Stimulated activated CD8-positive, alpha-beta memory T cell treated with anti-CD3 and anti-CD28 coated beads, Interleukin-12 subunit alpha, Interleukin-12 subunit beta, amount 100 ng/mL, for 4 hours (primary cell): ENCODE measurements around the gene DLK2.
"Not testable (repeated sequence)": the region's sequence is repeated elsewhere in the genome, so short reads cannot be mapped to it uniquely, and the experiment has no call there.

Experiments used
- DNase-seq: peaks from one replicate; pipeline ENCODE4 v3.0.0-alpha.2; 2020; ENCODE audit warnings: low read depth

The DLK2 gene

DNA sequence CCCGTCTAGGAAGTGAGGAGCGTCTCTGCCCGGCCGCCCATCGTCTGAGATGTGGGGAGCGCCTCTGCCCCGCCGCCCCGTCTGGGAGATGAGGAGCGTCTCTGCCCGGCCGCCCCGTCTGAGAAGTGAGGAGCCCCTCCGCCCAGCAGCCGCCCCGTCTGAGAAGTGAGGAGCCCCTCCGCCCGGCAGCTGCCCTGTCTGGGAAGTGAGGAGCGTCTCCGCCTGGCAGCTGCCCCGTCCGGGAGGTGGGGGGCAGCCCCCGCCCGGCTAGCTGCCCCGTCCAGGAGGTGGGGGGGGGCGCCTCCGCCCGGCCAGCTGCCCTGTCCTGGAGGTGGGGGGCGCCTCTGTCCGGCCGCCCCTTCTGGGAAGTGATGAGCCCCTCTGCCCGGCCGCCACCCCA is 30.3 kb downstream of the DLK2 start:
- DNase-seq = not testable (repeated sequence)

DNA sequence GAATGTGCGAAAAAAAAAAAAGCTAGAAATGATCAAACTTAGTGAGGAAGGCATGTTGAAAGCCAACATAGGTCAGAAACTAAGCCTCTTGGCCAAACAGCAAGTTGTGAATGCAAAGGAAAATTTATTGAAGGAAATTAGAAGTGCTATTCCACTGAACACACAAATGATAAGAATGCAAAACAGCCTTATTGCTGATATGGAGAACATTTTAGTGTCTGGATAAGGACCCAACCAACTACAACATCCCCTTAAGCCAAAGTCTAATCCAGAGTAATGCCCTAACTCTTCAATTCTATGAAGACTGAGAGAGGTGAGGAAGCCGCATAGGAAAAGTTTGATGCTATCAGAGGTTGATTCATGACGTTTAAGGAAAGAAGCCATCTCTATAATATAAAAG is 33.5 kb downstream of the DLK2 start:
- no peak for DNase-seq

DNA sequence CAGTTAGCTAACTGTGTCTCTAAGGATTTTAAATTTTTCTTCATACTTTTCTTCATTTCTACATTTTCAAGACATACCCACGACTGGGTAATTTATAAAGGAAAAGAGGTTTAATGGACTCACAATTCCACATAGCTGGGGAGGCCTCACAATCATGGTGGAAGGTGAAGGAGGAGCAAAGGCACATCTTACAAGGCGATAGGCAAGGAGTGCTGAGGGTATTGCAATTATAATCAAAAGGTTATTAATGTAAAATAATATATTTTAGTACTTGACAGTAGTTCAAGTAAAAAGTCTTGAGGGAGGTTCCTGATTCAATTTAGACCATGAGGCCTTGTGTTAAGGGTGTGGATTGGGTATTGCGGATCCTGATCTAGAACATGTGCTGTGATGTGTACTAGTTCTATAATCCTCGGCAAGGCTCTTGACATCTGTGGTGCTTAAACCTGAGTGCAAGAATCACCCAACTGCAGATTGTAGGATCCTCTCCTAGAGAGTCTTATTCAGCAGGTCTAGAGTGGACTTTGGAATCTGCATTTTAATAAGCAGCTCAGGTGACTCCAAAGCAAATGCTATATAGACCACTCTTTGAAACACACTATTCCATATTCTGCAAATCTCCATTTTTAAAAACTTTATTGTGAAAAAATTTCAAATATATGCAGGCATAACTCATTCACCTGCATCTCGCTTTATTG is 35.2 kb downstream of the DLK2 start:
- no peak for DNase-seq

GRCh38 chr6:43416935-43417334 is 38.4 kb downstream of the DLK2 start:
- no peak for DNase-seq

GRCh38 chr6:43415275-43415674 is 40.1 kb downstream of the DLK2 start:
- DNase-seq = not testable (repeated sequence)

DNA sequence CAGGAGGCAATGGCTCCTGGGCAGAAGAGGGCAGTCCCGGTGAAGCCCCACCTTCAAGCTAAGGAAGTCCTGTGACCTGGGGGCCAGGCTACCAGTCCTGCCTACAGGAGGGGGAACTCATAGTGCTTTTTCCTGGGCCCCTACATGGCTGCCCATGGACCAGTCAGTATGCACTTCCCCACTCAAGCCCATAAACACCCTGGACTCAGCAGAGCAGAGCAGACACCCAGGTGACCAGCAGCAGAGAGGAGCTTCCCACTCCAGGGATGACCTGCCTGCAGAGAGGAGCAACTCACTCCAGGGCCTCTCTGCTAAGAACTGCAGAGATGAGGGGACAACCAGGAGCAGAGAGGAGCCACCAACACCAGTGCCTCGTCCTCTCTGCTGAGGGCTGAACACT is 42.3 kb downstream of the DLK2 start:
- no peak for DNase-seq

DNA sequence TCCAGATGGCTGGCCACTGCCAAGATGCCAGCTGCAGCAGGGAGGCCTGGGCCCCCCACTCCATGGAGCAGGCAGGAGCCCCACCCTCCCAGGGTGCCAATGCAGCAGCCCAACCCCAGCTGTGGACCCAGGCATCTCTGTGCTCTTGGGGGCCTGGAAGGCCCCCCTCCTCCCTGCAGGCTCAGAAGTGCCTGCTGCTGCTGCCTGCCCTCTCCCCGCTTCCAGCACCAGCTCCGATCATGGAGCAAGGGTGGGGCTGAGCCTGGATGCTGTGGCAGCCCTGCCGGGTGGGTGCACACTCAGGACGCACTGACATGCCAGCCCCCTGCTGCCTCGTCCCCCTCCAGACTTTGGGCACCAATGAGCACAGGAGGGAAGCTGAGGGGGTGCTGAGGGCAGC is 42.8 kb downstream of the DLK2 start:
- no peak for DNase-seq

GRCh38 chr6:43410776-43411175 is 44.6 kb downstream of the DLK2 start:
- not testable (repeated sequence) for DNase-seq

GRCh38 chr6:43408259-43408658 is 47.1 kb downstream of the DLK2 start:
- no peak for DNase-seq

GRCh38 chr6:43407296-43407695 is 48.1 kb downstream of the DLK2 start:
- no peak for DNase-seq

- no peak for DNase-seq
These were observed 50.0 kb downstream of the DLK2 start for GRCh38 chr6:43405354-43405753.

DNA sequence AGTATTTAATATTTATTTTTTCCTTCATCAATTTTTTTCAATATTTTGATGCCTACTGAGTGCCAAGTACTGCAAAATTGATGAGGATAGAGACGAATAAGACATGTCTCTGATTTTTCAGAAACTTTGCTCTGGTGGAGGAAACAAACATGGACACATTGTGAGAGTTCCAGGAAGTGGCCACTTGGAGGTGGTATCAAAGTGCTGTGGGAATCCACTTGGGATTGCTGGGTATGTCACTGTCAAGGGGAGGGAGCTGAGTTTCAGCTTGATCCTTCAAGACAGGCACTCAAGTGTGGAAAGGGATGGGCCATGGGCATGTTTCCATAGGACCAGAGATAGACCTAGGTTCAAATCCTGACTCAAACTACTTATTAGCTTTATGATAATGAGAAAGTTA is 52.5 kb downstream of the DLK2 start:
- no peak for DNase-seq

DNA sequence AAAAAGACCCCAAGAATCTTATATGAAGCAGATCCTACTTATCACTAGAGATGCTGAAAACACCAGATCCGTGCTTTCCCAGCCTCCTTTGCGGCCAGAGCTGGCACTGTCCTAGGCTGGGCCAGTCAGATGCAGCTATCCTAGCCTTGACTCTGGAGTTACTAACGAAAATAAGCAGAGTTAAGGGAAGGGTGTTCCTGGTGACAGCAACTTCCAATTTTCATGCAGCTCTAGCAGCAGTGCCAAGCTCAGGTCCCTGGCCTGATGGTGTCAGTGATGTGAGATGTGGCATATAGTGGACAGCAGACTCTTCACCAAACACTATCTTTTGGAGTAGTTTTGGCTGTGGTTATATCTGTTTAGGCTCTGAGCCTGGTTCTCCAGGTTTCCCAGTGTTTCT is 53.6 kb downstream of the DLK2 start:
- DNase-seq = no peak
